HepG2 (cell line): ENCODE measurements around the gene TMEM270. TPM values are rescaled to one million over a fixed set of nuclear protein-coding genes. Genes with fewer than 3 reads are reported as not detected.
A peak's percentile ranks its signal among the peaks of the same experiment; 100 is the strongest.

ENCODE experiments used
- JDP2 ChIP-seq: sonication (generic); formaldehyde crosslinking; IDR thresholded peaks from 2 replicates; pipeline ENCODE4 v1.8.1; 2022; ENCODE audit warnings: missing genetic modification reagents, borderline replicate concordance
- KMT2A ChIP-seq: sonication (generic); formaldehyde crosslinking; IDR thresholded peaks from 2 replicates; pipeline ENCODE4 v1.4.0; 2020; ENCODE audit warnings: missing genetic modification reagents
- TBL1XR1 ChIP-seq: fragments of 150-350 bp; IDR thresholded peaks from 2 replicates; pipeline ENCODE4 v1.6.1; 2014; ENCODE audit warnings: borderline replicate concordance, low read length; ENCODE audit not compliant: partially characterized antibody
- TFAP4 ChIP-seq: sonication (generic); IDR thresholded peaks from 2 replicates; pipeline ENCODE4 v1.6.1; 2016; ENCODE audit warnings: low read depth, borderline replicate concordance
- THAP11 ChIP-seq: IDR thresholded peaks from 2 replicates; pipeline ENCODE4 v1.6.1; 2016; ENCODE audit warnings: missing biosample characterization, missing genetic modification reagents
- U2AF1 ChIP-seq: fragments of 200-400 bp; formaldehyde crosslinking; optimal IDR thresholded peaks from 2 replicates; pipeline ENCODE3; 2017; ENCODE audit warnings: mild to moderate bottlenecking, low read depth, low read length
- YY1 ChIP-seq: IDR thresholded peaks from 2 replicates; pipeline ENCODE4 v1.6.1; 2011; ENCODE audit warnings: low read length, low read depth, moderate library complexity, mild to moderate bottlenecking; ENCODE audit not compliant: insufficient read depth, insufficient replicate concordance
- ZNF382 ChIP-seq: sonication (generic); formaldehyde crosslinking; IDR thresholded peaks from 2 replicates; pipeline ENCODE4 v1.5.0; 2020; ENCODE audit warnings: missing genetic modification reagents, mild to moderate bottlenecking, borderline replicate concordance
- ZNF883 ChIP-seq: sonication (generic); formaldehyde crosslinking; IDR thresholded peaks from 2 replicates; pipeline ENCODE4 v1.5.1; 2020; ENCODE audit warnings: mild to moderate bottlenecking, missing genetic modification reagents; ENCODE audit errors: not compliant biosample characterization
- polyA plus RNA-seq, 8 experiments: library from polyadenylated mRNA; depleted of rRNA in 3 of 8; stranded (reverse) in 7 of 8; unstranded in 1 of 8; fragments of >200 nt; fragmentation: Illumina TruSeq in 4 of 8; extraction: Trizol in 4 of 8; gene quantifications; 2 replicates each; pipeline versions ENCODE4 v1.2.1 to v1.2.3, GENCODE V29; 2011 to 2016; ENCODE audit warnings: low read depth in 4 of 8, missing spikeins in 1 of 8, mixed read lengths in 1 of 8; ENCODE audit not compliant: insufficient read depth in 1 of 8
- total RNA-seq, 5 experiments: library from RNA; depleted of rRNA; stranded (reverse); fragments of >200 nt; fragmentation: Illumina TruSeq; extraction: Trizol; gene quantifications; 2 replicates each; pipeline ENCODE4 v1.2.3, GENCODE V29; 2016; ENCODE audit warnings: low read depth in 1 of 5
- TF ChIP-seq, protein P1 (sequence below): fragments of 450-650 bp; IDR thresholded peaks from 2 replicates; pipeline ENCODE4 v1.6.1; 2016
- TF ChIP-seq, protein P2 (sequence below): sonication (generic); formaldehyde crosslinking; IDR thresholded peaks from 2 replicates; pipeline ENCODE4 v1.5.0; 2020; ENCODE audit warnings: mild to moderate bottlenecking, missing genetic modification reagents, borderline replicate concordance
- TF ChIP-seq, protein P3 (sequence below): sonication (generic); formaldehyde crosslinking; conservative IDR thresholded peaks from 2 replicates; pipeline ENCODE4 v1.8.0; 2022; ENCODE audit warnings: missing genetic modification reagents
- TF ChIP-seq, protein P4 (sequence below): IDR thresholded peaks from 2 replicates; pipeline ENCODE4 v1.6.1; 2018; ENCODE audit warnings: missing genetic modification reagents
- TF ChIP-seq, protein P5 (sequence below): sonication (generic); formaldehyde crosslinking; IDR thresholded peaks from 2 replicates; pipeline ENCODE4 v1.4.0; 2020; ENCODE audit warnings: missing genetic modification reagents

The TMEM270 gene
- total and polyA plus RNA-seq, 2 of the 13 experiments (the other 11 are each of a cell fraction or from before 2014, with no cell fraction given), result not detected

DNA sequence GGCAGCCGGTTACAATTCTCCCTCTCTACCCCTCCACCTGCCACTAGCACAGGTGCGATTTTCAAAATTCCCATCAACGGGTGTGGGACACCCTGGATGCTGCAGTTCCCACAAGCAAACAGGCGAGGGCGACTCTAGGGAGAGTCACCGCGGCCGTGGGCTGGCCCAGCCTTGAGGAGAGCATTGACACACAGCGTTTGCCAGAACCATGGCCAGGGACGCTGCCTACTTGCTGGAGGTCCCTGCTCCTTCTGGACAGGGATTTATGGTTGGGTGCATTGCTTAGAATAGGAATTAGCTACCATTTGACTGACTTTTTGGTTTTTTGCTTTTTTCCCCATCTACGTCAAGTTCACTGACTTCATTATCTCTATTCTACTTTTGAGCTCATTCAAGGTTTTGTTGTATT is 49.2 kb upstream of the TMEM270 start (continued):
- TF ChIP-seq, protein P1, sequence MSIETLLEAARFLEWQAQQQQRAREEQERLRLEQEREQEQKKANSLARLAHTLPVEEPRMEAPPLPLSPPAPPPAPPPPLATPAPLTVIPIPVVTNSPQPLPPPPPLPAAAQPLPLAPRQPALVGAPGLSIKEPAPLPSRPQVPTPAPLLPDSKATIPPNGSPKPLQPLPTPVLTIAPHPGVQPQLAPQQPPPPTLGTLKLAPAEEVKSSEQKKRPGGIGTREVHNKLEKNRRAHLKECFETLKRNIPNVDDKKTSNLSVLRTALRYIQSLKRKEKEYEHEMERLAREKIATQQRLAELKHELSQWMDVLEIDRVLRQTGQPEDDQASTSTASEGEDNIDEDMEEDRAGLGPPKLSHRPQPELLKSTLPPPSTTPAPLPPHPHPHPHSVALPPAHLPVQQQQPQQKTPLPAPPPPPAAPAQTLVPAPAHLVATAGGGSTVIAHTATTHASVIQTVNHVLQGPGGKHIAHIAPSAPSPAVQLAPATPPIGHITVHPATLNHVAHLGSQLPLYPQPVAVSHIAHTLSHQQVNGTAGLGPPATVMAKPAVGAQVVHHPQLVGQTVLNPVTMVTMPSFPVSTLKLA, result no peak
- TF ChIP-seq KMT2A (CRISPR knock-in tag) (peak; percentile 47; the same call in 1 of the 2 replicates), ZNF382 (CRISPR knock-in tag) (no peak), ZNF883 (CRISPR knock-in tag) (peak; percentile 28), U2AF1 (no peak), YY1 (peak; percentile 39), TFAP4 (no peak), JDP2 (CRISPR knock-in tag) (no peak), TBL1XR1 (no peak), THAP11 (CRISPR knock-in tag) (0 out of 2 replicates have a peak, but pooled peaks have one; percentile 21)
- TF ChIP-seq, protein P2, sequence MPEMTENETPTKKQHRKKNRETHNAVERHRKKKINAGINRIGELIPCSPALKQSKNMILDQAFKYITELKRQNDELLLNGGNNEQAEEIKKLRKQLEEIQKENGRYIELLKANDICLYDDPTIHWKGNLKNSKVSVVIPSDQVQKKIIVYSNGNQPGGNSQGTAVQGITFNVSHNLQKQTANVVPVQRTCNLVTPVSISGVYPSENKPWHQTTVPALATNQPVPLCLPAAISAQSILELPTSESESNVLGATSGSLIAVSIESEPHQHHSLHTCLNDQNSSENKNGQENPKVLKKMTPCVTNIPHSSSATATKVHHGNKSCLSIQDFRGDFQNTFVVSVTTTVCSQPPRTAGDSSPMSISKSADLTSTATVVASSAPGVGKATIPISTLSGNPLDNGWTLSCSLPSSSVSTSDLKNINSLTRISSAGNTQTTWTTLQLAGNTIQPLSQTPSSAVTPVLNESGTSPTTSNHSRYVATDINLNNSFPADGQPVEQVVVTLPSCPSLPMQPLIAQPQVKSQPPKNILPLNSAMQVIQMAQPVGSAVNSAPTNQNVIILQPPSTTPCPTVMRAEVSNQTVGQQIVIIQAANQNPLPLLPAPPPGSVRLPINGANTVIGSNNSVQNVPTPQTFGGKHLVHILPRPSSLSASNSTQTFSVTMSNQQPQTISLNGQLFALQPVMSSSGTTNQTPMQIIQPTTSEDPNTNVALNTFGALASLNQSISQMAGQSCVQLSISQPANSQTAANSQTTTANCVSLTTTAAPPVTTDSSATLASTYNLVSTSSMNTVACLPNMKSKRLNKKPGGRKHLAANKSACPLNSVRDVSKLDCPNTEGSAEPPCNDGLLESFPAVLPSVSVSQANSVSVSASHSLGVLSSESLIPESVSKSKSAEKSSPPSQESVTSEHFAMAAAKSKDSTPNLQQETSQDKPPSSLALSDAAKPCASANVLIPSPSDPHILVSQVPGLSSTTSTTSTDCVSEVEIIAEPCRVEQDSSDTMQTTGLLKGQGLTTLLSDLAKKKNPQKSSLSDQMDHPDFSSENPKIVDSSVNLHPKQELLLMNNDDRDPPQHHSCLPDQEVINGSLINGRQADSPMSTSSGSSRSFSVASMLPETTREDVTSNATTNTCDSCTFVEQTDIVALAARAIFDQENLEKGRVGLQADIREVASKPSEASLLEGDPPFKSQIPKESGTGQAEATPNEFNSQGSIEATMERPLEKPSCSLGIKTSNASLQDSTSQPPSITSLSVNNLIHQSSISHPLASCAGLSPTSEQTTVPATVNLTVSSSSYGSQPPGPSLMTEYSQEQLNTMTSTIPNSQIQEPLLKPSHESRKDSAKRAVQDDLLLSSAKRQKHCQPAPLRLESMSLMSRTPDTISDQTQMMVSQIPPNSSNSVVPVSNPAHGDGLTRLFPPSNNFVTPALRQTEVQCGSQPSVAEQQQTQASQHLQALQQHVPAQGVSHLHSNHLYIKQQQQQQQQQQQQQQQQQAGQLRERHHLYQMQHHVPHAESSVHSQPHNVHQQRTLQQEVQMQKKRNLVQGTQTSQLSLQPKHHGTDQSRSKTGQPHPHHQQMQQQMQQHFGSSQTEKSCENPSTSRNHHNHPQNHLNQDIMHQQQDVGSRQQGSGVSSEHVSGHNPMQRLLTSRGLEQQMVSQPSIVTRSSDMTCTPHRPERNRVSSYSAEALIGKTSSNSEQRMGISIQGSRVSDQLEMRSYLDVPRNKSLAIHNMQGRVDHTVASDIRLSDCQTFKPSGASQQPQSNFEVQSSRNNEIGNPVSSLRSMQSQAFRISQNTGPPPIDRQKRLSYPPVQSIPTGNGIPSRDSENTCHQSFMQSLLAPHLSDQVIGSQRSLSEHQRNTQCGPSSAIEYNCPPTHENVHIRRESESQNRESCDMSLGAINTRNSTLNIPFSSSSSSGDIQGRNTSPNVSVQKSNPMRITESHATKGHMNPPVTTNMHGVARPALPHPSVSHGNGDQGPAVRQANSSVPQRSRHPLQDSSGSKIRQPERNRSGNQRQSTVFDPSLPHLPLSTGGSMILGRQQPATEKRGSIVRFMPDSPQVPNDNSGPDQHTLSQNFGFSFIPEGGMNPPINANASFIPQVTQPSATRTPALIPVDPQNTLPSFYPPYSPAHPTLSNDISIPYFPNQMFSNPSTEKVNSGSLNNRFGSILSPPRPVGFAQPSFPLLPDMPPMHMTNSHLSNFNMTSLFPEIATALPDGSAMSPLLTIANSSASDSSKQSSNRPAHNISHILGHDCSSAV (CRISPR knock-in tag), result no peak
- TF ChIP-seq, protein P3, sequence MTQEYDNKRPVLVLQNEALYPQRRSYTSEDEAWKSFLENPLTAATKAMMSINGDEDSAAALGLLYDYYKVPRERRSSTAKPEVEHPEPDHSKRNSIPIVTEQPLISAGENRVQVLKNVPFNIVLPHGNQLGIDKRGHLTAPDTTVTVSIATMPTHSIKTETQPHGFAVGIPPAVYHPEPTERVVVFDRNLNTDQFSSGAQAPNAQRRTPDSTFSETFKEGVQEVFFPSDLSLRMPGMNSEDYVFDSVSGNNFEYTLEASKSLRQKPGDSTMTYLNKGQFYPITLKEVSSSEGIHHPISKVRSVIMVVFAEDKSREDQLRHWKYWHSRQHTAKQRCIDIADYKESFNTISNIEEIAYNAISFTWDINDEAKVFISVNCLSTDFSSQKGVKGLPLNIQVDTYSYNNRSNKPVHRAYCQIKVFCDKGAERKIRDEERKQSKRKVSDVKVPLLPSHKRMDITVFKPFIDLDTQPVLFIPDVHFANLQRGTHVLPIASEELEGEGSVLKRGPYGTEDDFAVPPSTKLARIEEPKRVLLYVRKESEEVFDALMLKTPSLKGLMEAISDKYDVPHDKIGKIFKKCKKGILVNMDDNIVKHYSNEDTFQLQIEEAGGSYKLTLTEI (CRISPR knock-in tag), result no peak
- TF ChIP-seq, protein P4, sequence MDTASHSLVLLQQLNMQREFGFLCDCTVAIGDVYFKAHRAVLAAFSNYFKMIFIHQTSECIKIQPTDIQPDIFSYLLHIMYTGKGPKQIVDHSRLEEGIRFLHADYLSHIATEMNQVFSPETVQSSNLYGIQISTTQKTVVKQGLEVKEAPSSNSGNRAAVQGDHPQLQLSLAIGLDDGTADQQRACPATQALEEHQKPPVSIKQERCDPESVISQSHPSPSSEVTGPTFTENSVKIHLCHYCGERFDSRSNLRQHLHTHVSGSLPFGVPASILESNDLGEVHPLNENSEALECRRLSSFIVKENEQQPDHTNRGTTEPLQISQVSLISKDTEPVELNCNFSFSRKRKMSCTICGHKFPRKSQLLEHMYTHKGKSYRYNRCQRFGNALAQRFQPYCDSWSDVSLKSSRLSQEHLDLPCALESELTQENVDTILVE (CRISPR knock-in tag), result no peak
- TF ChIP-seq, protein P5, sequence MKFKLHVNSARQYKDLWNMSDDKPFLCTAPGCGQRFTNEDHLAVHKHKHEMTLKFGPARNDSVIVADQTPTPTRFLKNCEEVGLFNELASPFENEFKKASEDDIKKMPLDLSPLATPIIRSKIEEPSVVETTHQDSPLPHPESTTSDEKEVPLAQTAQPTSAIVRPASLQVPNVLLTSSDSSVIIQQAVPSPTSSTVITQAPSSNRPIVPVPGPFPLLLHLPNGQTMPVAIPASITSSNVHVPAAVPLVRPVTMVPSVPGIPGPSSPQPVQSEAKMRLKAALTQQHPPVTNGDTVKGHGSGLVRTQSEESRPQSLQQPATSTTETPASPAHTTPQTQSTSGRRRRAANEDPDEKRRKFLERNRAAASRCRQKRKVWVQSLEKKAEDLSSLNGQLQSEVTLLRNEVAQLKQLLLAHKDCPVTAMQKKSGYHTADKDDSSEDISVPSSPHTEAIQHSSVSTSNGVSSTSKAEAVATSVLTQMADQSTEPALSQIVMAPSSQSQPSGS (CRISPR knock-in tag), result 0 out of 2 replicates have a peak, but pooled peaks have one; percentile 20
